ENCODE results near the gene DGKH.
A peak's percentile ranks its signal among the peaks of the same experiment; 100 is the strongest.
"Not testable (repeated sequence)": the region's sequence is repeated elsewhere in the genome, so short reads cannot be mapped to it uniquely, and the experiment has no call there.

The DGKH gene

GRCh38 chr13:42073683-42074082 lies 25.2 kb downstream of the DGKH start:
- no peak for DNase-seq (ENCODE audit: low spot score)

GRCh38 chr13:42075517-42075916 lies 27.1 kb downstream of the DGKH start:
- no peak for DNase-seq (ENCODE audit: low spot score)

- DNase-seq (ENCODE audit: low spot score), result no peak
Observed at GRCh38 chr13:42076309-42076713, 27.9 kb downstream of the DGKH start.

GRCh38 chr13:42078128-42078808 lies 29.8 kb downstream of the DGKH start:
- no peak for DNase-seq (ENCODE audit: low spot score)

- no peak for DNase-seq (ENCODE audit: low spot score)
Observed at GRCh38 chr13:42083138-42083770, 34.8 kb downstream of the DGKH start.

- DNase-seq (ENCODE audit: low spot score), result no peak
Observed at GRCh38 chr13:42084722-42085121, 36.3 kb downstream of the DGKH start.

- DNase-seq (ENCODE audit: low spot score), result no peak
Observed at GRCh38 chr13:42086582-42086981, 38.1 kb downstream of the DGKH start.

GRCh38 chr13:42094516-42095040 lies 46.1 kb downstream of the DGKH start:
- no peak for DNase-seq (ENCODE audit: low spot score)

GRCh38 chr13:42096222-42096621 lies 47.8 kb downstream of the DGKH start:
- not testable (repeated sequence) for DNase-seq (ENCODE audit: low spot score)

GRCh38 chr13:42099962-42100675 lies 51.7 kb downstream of the DGKH start:
- DNase-seq (ENCODE audit: low spot score), result no peak

GRCh38 chr13:42100960-42101359 lies 52.5 kb downstream of the DGKH start:
- DNase-seq (ENCODE audit: low spot score), result no peak

- no peak for DNase-seq (ENCODE audit: low spot score)
Observed at GRCh38 chr13:42101821-42102585, 53.6 kb downstream of the DGKH start.

GRCh38 chr13:42102961-42103865 lies 54.8 kb downstream of the DGKH start:
- DNase-seq (ENCODE audit: low spot score), result no peak

GRCh38 chr13:42106998-42107397 lies 58.5 kb downstream of the DGKH start:
- no peak for DNase-seq (ENCODE audit: low spot score)

GRCh38 chr13:42107421-42107820 lies 59.0 kb downstream of the DGKH start:
- DNase-seq (ENCODE audit: low spot score), result no peak

- DNase-seq (ENCODE audit: low spot score), result no peak
Observed at GRCh38 chr13:42108217-42108616, 59.8 kb downstream of the DGKH start.

GRCh38 chr13:42109957-42110356 lies 61.5 kb downstream of the DGKH start:
- DNase-seq (ENCODE audit: low spot score), result no peak

- DNase-seq (ENCODE audit: low spot score), result peak; percentile 87
Observed at GRCh38 chr13:42110410-42111155, 62.1 kb downstream of the DGKH start.

GRCh38 chr13:42112864-42113263 lies 64.4 kb downstream of the DGKH start:
- DNase-seq (ENCODE audit: low spot score), result no peak

- DNase-seq (ENCODE audit: low spot score), result no peak
Observed at GRCh38 chr13:42113478-42113877, 65.0 kb downstream of the DGKH start.
